ENCODE measurements around the gene AKAP7.

GRCh38 chr6:131172222-131172621 is 37.0 kb downstream of the AKAP7 start:
- TF ChIP-seq POLR2A (IDR thresholded peaks at IDR 0.05), result no peak
- no peak for TF ChIP-seq CTCF (IDR thresholded peaks at IDR 0.05)

Data from esophagus squamous epithelium (tissue), 4 donors.